ENCODE measurements around the gene CAMK2B. TPM values are rescaled to one million over a fixed set of nuclear protein-coding genes. Genes with fewer than 3 reads are reported as not detected.

Gene CAMK2B
- total and polyA plus RNA-seq, 12 donors: 30.8 to 152 (median 113) TPM

GRCh38 chr7:44347546-44348114 is 22.2 kb upstream of the CAMK2B start:
- intact Hi-C loops (cut with DNase I): loop anchor here in 1 of 10 donors (10.0 kb wide), 1 partner anchor 217 kb away; no protein-coding TSS in a partner anchor
- Histone ChIP-seq H3K27ac (peak overlapping the region in 5 of 10 donors; percentile 23 to 51 (median 34)), H3K9me3 (peaks cover 0 to 9% (median 0%) of the 10 kb centered on the region in 11 donors), H3K4me3 (no peak overlapping the region), H3K36me3 (no peaks in the 10 kb centered on the region), H3K27me3 (peaks cover 0 to 2% (median 0%) of the 10 kb centered on the region in 7 donors), H3K4me1 (peaks cover 0 to 20% (median 0%) of the 10 kb centered on the region in 9 donors)
- ATAC-seq (peak in 6 of 8 donors; percentile 63 to 89 (median 76)), DNase-seq (peak; percentile 49 to 51)
- TF ChIP-seq CTCF (IDR thresholded peaks at IDR 0.05): no peak

GRCh38 chr7:44346063-44346462 is 20.7 kb upstream of the CAMK2B start:
- peaks cover 0 to 9% (median 0%) of the 10 kb centered on the region in 11 donors for H3K9me3 ChIP-seq
- intact Hi-C loops (cut with DNase I): loop anchor here in 1 of 10 donors (10.0 kb wide), 1 partner anchor 219 kb away; no protein-coding TSS in a partner anchor
- no peak for TF ChIP-seq CTCF (IDR thresholded peaks at IDR 0.05)
- ATAC-seq: no peak
- DNase-seq: no peak
- WGBS, 2 donors: 90 to 95% methylated on average over 2 of the region's 2 CpGs
- H3K27me3 ChIP-seq: no peaks in the 10 kb centered on the region
- no peak overlapping the region for H3K27ac ChIP-seq
- peaks cover 0 to 20% (median 0%) of the 10 kb centered on the region in 9 donors for H3K4me1 ChIP-seq
- H3K4me3 ChIP-seq: no peak overlapping the region
- no peaks in the 10 kb centered on the region for H3K36me3 ChIP-seq

GRCh38 chr7:44341401-44341800 is 16.0 kb upstream of the CAMK2B start:
- intact Hi-C loops (cut with DNase I): loop anchor here in 1 of 10 donors (10.0 kb wide), 1 partner anchor 223 kb away; no protein-coding TSS in a partner anchor
- TF ChIP-seq CTCF (IDR thresholded peaks at IDR 0.05): no peak

GRCh38 chr7:44338600-44338999 is 13.2 kb upstream of the CAMK2B start:
- DNase-seq: no peak
- no peak for ATAC-seq
- H3K4me1 ChIP-seq: peaks cover 0 to 13% (median 10%) of the 10 kb centered on the region in 9 donors
- TF ChIP-seq CTCF (IDR thresholded peaks at IDR 0.05): no peak
- no peak overlapping the region for H3K27ac ChIP-seq
- intact Hi-C loops (cut with DNase I): loop anchor here in 1 of 10 donors (10.0 kb wide), 1 partner anchor 136 kb away; no protein-coding TSS in a partner anchor
- H3K9me3 ChIP-seq: peaks cover 0 to 32% (median 4%) of the 10 kb centered on the region in 11 donors
- WGBS, 2 donors: 83 to 88% methylated on average over 3 of the region's 3 CpGs
- no peak overlapping the region for H3K4me3 ChIP-seq
- H3K27me3 ChIP-seq: no peaks in the 10 kb centered on the region
- no peaks in the 10 kb centered on the region for H3K36me3 ChIP-seq

More at GRCh38 chr7:44341401-44341800, 16.0 kb upstream of the CAMK2B start:
- no peak for ATAC-seq
- Histone ChIP-seq H3K4me3 (no peak overlapping the region), H3K4me1 (no peaks in the 10 kb centered on the region), H3K36me3 (no peaks in the 10 kb centered on the region), H3K27me3 (no peaks in the 10 kb centered on the region), H3K27ac (no peak overlapping the region), H3K9me3 (peaks cover 0 to 30% (median 4%) of the 10 kb centered on the region in 11 donors)
- DNase-seq: no peak
- WGBS, 2 donors: 78 to 81% methylated on average over 3 of the region's 3 CpGs

Data from heart right ventricle (tissue), 16 donors.